ENCODE results near the gene CACNA2D2. TPM values are rescaled to one million over a fixed set of nuclear protein-coding genes. Genes with fewer than 3 reads are reported as not detected.
A peak's percentile ranks its signal among the peaks of the same experiment; 100 is the strongest.

Gene CACNA2D2
- total and polyA plus RNA-seq, 2 of the 13 experiments (the other 11 are each of a cell fraction or from before 2014, with no cell fraction given): not detected

DNA sequence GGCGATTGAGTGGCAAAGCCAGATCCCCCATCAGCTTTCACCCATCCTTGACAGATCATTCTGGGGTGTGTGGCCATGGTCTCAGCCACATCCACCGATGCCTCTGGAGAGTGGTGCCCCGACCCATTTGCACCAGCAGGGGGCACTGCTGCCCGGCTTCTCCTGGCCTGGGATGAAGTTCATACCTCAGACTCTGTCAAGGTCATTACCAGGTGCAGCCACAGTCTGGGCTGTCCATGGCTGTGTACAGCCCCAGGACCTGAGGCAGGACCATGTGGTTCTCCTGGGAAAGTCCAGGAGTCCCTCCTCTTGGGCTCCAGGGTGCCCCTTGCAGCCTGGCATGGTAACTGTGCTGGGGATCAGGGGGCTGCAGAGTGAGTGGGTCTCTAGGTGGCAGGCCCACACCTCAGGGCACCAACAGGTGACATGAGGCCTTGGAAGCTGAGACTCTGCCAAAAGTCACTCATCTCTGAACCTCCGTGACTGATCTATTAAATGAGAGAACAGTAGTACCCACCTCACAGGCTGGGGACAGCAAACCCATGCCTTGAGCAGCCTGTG is 67.2 kb downstream of the CACNA2D2 start (continued):
- TF ChIP-seq, protein P1, sequence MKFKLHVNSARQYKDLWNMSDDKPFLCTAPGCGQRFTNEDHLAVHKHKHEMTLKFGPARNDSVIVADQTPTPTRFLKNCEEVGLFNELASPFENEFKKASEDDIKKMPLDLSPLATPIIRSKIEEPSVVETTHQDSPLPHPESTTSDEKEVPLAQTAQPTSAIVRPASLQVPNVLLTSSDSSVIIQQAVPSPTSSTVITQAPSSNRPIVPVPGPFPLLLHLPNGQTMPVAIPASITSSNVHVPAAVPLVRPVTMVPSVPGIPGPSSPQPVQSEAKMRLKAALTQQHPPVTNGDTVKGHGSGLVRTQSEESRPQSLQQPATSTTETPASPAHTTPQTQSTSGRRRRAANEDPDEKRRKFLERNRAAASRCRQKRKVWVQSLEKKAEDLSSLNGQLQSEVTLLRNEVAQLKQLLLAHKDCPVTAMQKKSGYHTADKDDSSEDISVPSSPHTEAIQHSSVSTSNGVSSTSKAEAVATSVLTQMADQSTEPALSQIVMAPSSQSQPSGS (CRISPR knock-in tag; IDR thresholded peaks at IDR 0.05): peak; percentile 41; the same call in 1 of the 2 replicates
- TF ChIP-seq MIER2 (CRISPR knock-in tag; IDR thresholded peaks at IDR 0.05) (peak; percentile 64; the same call in 1 of the 2 replicates), ZNF747 (CRISPR knock-in tag; IDR thresholded peaks at IDR 0.05; ENCODE audit: borderline replicate concordance) (no peak), NCOR1 (IDR thresholded peaks at IDR 0.05; ENCODE audit: borderline replicate concordance, low read length) (peak; percentile 39; the same call in 1 of the 2 replicates), ZNF792 (CRISPR knock-in tag; IDR thresholded peaks at IDR 0.05) (0 out of 2 replicates have a peak, but pooled peaks have one; percentile 28), ZKSCAN8 (CRISPR knock-in tag; IDR thresholded peaks at IDR 0.05; ENCODE audit: borderline replicate concordance) (no peak), HDAC1 (CRISPR knock-in tag; IDR thresholded peaks at IDR 0.05) (0 out of 2 replicates have a peak, but pooled peaks have one; percentile 25), AGO1 (IDR thresholded peaks at IDR 0.05; ENCODE audit: low read depth, low read length, poor library complexity, severe bottlenecking) (no peak), ZNF891 (CRISPR knock-in tag; IDR thresholded peaks at IDR 0.05) (0 out of 2 replicates have a peak, but pooled peaks have one; percentile 24), HOXA3 (CRISPR knock-in tag; IDR thresholded peaks at IDR 0.05) (0 out of 2 replicates have a peak, but pooled peaks have one; percentile 30), RXRB (CRISPR knock-in tag; IDR thresholded peaks at IDR 0.05; ENCODE audit: borderline replicate concordance) (peak; percentile 65; the same call in 1 of the 2 replicates), ZNF143 (CRISPR knock-in tag; IDR thresholded peaks at IDR 0.05) (no peak), IRF2 (CRISPR knock-in tag; IDR thresholded peaks at IDR 0.05) (no peak), RFX3 (CRISPR knock-in tag; IDR thresholded peaks at IDR 0.05) (no peak)
- TF ChIP-seq, protein P2, sequence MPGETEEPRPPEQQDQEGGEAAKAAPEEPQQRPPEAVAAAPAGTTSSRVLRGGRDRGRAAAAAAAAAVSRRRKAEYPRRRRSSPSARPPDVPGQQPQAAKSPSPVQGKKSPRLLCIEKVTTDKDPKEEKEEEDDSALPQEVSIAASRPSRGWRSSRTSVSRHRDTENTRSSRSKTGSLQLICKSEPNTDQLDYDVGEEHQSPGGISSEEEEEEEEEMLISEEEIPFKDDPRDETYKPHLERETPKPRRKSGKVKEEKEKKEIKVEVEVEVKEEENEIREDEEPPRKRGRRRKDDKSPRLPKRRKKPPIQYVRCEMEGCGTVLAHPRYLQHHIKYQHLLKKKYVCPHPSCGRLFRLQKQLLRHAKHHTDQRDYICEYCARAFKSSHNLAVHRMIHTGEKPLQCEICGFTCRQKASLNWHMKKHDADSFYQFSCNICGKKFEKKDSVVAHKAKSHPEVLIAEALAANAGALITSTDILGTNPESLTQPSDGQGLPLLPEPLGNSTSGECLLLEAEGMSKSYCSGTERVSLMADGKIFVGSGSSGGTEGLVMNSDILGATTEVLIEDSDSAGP (CRISPR knock-in tag; IDR thresholded peaks at IDR 0.05; ENCODE audit: borderline replicate concordance): peak; percentile 60; the same call in 1 of the 2 replicates
- TF ChIP-seq, protein P3, sequence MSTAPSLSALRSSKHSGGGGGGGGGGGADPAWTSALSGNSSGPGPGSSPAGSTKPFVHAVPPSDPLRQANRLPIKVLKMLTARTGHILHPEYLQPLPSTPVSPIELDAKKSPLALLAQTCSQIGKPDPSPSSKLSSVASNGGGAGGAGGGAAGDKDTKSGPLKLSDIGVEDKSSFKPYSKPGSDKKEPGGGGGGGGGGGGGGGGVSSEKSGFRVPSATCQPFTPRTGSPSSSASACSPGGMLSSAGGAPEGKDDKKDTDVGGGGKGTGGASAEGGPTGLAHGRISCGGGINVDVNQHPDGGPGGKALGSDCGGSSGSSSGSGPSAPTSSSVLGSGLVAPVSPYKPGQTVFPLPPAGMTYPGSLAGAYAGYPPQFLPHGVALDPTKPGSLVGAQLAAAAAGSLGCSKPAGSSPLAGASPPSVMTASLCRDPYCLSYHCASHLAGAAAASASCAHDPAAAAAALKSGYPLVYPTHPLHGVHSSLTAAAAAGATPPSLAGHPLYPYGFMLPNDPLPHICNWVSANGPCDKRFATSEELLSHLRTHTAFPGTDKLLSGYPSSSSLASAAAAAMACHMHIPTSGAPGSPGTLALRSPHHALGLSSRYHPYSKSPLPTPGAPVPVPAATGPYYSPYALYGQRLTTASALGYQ (CRISPR knock-in tag; IDR thresholded peaks at IDR 0.05): no peak
- TF ChIP-seq, protein P4, sequence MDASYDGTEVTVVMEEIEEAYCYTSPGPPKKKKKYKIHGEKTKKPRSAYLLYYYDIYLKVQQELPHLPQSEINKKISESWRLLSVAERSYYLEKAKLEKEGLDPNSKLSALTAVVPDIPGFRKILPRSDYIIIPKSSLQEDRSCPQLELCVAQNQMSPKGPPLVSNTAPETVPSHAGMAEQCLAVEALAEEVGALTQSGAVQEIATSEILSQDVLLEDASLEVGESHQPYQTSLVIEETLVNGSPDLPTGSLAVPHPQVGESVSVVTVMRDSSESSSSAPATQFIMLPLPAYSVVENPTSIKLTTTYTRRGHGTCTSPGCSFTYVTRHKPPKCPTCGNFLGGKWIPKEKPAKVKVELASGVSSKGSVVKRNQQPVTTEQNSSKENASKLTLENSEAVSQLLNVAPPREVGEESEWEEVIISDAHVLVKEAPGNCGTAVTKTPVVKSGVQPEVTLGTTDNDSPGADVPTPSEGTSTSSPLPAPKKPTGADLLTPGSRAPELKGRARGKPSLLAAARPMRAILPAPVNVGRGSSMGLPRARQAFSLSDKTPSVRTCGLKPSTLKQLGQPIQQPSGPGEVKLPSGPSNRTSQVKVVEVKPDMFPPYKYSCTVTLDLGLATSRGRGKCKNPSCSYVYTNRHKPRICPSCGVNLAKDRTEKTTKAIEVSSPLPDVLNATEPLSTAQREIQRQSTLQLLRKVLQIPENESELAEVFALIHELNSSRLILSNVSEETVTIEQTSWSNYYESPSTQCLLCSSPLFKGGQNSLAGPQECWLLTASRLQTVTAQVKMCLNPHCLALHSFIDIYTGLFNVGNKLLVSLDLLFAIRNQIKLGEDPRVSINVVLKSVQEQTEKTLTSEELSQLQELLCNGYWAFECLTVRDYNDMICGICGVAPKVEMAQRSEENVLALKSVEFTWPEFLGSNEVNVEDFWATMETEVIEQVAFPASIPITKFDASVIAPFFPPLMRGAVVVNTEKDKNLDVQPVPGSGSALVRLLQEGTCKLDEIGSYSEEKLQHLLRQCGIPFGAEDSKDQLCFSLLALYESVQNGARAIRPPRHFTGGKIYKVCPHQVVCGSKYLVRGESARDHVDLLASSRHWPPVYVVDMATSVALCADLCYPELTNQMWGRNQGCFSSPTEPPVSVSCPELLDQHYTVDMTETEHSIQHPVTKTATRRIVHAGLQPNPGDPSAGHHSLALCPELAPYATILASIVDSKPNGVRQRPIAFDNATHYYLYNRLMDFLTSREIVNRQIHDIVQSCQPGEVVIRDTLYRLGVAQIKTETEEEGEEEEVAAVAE (CRISPR knock-in tag; IDR thresholded peaks at IDR 0.05; ENCODE audit: borderline replicate concordance): no peak
- TF ChIP-seq, protein P5, sequence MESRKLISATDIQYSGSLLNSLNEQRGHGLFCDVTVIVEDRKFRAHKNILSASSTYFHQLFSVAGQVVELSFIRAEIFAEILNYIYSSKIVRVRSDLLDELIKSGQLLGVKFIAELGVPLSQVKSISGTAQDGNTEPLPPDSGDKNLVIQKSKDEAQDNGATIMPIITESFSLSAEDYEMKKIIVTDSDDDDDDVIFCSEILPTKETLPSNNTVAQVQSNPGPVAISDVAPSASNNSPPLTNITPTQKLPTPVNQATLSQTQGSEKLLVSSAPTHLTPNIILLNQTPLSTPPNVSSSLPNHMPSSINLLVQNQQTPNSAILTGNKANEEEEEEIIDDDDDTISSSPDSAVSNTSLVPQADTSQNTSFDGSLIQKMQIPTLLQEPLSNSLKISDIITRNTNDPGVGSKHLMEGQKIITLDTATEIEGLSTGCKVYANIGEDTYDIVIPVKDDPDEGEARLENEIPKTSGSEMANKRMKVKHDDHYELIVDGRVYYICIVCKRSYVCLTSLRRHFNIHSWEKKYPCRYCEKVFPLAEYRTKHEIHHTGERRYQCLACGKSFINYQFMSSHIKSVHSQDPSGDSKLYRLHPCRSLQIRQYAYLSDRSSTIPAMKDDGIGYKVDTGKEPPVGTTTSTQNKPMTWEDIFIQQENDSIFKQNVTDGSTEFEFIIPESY (CRISPR knock-in tag; IDR thresholded peaks at IDR 0.05): no peak

All from HepG2 (cell line).